GM20431 (cell line): ENCODE data around the gene ASPM.
"Not testable (repeated sequence)": the region's sequence is repeated elsewhere in the genome, so short reads cannot be mapped to it uniquely, and the experiment has no call there.

Experiments
- in situ Hi-C: fragments of 300-500 bp; cut with MseI, MboI; formaldehyde crosslinking; loops from one replicate; pipeline ENCODE4 v1.15.0; 2020; ENCODE audit warnings: low sequenced_read_pairs; ENCODE audit not compliant: unreplicated experiment

ASPM gene

GRCh38 chr1:197093226-197093885, 53.1 kb downstream of the ASPM start:
- in situ Hi-C loops = no loop called here

- in situ Hi-C loops = no loop called here
These were observed 53.9 kb downstream of the ASPM start for GRCh38 chr1:197092491-197093023.

- in situ Hi-C loops = no loop called here
These were observed 63.0 kb downstream of the ASPM start for GRCh38 chr1:197083474-197083873.

GRCh38 chr1:197081117-197081753, 65.2 kb downstream of the ASPM start:
- in situ Hi-C loops = no loop called here

- in situ Hi-C loops = no loop called here
These were observed 66.1 kb downstream of the ASPM start for GRCh38 chr1:197080323-197080722.

- in situ Hi-C loops = no loop called here
These were observed 69.9 kb downstream of the ASPM start for GRCh38 chr1:197076585-197076984.

- in situ Hi-C loops = no loop called here
These were observed 72.5 kb downstream of the ASPM start for GRCh38 chr1:197073978-197074377.

GRCh38 chr1:197067457-197067818, 79.0 kb downstream of the ASPM start:
- in situ Hi-C loops = no loop called here

- in situ Hi-C loops = no loop called here
These were observed 79.6 kb downstream of the ASPM start, which contains the start of gene F13B for GRCh38 chr1:197066719-197067456. F13B (minus strand) TSS chr1:197067260; CDS start chr1:197067223, 37 bp downstream.

- in situ Hi-C loops = no loop called here
These were observed 80.2 kb downstream of the ASPM start for GRCh38 chr1:197066277-197066676.

GRCh38 chr1:197065559-197065958, 80.9 kb downstream of the ASPM start:
- in situ Hi-C loops = no loop called here

- in situ Hi-C loops = no loop called here
These were observed 83.3 kb downstream of the ASPM start for GRCh38 chr1:197063212-197063611.

- in situ Hi-C loops = no loop called here
These were observed 83.8 kb downstream of the ASPM start for GRCh38 chr1:197062692-197063091.

GRCh38 chr1:197049100-197049499, 97.4 kb downstream of the ASPM start:
- in situ Hi-C loops = no loop called here

GRCh38 chr1:197042676-197043341, 103.7 kb downstream of the ASPM start:
- in situ Hi-C loops = no loop called here

GRCh38 chr1:197041486-197042353, 104.7 kb downstream of the ASPM start:
- in situ Hi-C loops = no loop called here

- in situ Hi-C loops = no loop called here
These were observed 109.6 kb downstream of the ASPM start for GRCh38 chr1:197036861-197037260.

- in situ Hi-C loops = not testable (repeated sequence)
These were observed 111.7 kb downstream of the ASPM start for GRCh38 chr1:197034631-197035339.
